ENCODE measurements around the gene SLC27A5. TPM values are rescaled to one million over a fixed set of nuclear protein-coding genes. Genes with fewer than 3 reads are reported as not detected.
"Not testable (repeated sequence)": the region's sequence is repeated elsewhere in the genome, so short reads cannot be mapped to it uniquely, and the experiment has no call there.

Gene SLC27A5
- total RNA-seq, 1 donor from 2014 or later = 3.5 TPM

DNA sequence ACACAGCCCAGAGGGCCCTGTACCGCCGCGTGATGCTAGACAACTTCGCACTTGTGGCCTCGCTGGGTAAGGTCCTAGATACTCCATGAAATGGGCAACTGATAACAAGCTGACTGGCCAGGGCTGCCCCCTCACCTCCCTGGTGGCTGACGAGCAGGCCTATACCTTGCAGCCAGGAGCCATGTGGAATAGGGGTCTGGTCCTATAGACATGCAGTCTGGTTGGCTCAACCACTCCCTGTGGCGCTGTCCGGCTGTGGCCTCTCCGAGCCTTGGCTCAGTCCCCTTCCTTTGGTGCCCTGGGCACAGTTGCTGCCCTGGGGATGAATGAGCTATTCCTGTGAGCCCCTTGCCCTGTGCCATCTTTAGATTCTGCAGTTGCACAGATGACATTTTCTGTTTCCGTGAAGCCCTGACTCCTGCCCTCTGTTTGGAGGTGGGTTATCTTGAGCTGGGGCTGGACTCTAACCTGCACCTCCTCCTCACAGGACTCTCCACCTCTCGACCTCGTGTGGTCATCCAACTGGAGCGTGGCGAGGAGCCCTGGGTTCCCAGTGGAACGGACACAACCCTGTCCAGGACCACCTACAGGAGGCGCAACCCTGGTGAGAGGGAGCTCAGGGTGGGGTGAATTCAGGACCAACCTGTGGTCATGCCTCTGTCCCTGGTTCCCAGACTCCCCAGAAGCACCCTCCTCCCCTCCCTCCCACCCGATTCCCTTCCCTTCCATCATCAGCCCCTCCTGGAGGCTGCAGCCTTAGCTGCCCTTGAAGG, 42.4 kb downstream of the SLC27A5 start:
- DNase-seq (ENCODE audit: low read depth) = no peak

DNA sequence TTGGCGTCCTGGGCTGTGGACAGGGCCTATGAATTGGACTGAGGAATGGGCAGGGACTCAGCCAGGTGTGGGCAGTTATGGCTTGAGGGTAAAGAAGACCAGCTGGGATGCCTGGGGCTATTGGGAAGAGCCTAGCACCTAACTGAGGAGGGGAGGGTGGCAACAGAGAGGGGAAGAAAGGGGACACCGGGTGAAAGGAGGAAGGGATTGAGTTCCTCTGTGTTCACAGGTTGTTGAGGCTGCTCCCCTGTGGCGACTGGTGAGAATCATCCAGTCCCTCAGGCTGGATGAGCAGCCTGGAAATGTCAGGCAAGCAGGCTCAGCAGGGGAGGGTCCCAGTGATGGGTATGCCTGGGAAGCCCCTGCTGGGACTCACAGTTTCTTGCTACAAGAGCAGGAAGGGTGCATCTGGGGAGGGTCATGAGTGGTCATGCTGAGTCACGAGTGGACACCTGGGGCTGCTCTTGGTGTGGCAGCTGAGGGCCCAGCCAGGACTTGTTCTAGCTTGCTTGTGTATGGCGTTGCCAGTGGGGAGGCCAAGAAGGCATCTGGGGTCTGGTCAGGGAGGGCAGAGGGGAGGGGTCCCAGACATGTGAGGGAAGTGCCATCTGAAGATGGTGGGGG, 43.5 kb downstream of the SLC27A5 start:
- no peak for DNase-seq (ENCODE audit: low read depth)

DNA sequence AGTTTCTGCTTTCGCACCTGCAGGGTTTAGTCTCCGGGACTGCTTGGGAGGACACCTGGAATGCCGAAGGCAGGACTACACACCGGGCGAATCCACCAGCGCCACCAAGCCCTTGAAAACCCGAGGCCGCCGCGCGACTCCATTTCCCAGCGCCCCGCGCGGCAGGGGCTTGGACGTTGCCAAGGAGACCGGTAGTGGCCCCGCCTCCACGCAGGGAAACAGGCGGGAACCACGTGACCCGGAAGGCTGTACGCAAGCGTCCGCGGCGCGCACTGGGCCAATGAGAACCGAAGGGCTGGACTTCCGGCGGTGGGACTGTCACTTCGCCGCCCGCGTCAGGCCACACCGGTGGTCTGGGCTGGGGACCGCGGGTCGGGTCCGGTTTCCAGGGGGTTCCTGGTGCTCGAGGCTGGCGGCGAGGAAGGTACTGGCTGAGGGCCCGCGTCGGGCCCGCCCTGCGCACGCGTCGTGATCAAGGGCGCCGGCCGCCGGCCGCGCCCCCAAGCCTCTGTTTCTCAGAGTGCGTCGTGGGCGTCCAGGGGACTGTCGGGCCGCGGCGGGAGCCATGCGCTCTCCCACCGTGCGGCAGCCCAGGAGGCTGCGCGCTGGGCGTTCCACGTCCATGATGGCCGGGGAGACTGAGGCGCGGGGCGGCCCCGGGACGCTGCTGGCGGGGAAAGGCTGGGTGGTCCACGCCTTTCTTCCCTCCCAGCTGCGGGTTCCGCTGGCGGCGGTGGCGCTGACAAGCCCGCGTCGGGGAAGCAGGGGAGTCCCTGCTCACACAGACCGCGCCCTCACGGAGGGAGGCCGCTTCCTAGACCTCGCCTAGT, 44.8 kb downstream of the SLC27A5 start, which contains the start of gene ZNF324:
TSS of gene ZNF324 (plus strand) at position 321 of the 830 bp plus-strand sequence. CDS start 2,106 bp downstream, outside the sequence.
- peak; percentile 88 for DNase-seq (ENCODE audit: low read depth)

DNA sequence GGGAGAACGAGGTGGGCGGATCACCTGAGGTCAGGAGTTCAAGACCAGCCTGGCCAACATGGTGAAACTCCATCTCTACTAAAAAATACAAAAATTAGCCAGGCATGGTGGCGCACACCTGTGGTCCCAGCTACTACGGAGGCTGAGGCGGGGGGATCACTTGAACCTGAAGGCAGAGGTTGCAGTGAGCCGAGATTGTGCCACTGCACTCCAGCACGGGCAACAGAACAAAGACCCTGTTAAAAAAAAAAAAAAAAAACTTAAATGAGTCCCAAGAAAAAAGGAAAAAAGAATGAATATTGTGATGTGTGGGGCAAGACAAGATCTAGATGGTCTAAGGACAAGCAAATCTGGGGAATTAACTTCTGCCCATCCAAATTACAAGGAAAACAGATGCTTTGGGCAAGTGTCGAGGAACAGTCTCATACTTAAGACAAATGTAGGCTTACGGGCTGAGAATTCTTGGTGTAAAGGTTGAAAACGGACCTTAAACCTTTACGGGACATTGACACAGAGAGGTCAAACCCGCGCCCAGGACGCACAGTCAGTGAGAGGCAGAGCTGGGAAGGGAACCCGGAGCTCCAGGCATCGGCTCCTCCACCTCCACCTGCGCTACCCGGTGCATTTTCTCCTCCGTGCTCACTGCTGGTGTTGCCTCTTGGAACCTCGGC, 45.6 kb downstream of the SLC27A5 start:
- no peak for DNase-seq (ENCODE audit: low read depth)

DNA sequence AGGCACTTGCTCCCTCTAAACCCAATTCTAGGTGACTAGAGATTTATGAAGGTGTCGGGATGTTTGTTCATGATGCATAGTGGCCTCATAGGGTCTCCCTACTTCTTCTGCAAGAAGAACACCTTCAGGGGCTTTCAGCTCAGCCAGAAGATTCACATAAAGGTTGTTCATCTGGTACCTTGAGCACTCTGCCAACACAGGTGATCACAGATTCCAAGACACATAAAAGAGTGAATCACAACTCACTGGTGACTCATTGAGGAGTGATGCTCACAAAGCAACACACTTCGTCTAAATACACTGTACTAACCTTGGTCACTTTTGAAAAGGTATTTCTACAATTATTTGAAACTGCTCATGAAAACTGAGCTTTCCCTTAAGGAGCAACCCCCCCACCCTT, 51.8 kb downstream of the SLC27A5 start:
- peak; percentile 32 for DNase-seq (ENCODE audit: low read depth)

DNA sequence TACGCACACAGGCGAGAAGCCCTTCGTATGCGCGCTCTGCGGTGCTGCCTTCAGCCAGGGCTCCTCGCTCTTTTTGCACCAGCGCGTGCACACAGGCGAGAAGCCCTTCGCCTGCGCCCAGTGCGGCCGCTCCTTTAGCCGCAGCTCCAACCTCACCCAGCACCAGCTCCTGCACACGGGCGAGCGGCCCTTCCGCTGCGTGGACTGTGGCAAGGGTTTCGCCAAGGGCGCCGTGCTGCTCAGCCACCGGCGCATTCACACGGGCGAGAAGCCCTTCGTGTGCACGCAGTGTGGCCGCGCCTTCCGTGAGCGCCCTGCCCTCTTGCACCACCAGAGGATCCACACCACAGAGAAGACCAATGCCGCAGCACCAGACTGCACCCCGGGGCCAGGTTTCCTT, 55.7 kb downstream of the SLC27A5 start:
- DNase-seq (ENCODE audit: low read depth) = no peak

DNA sequence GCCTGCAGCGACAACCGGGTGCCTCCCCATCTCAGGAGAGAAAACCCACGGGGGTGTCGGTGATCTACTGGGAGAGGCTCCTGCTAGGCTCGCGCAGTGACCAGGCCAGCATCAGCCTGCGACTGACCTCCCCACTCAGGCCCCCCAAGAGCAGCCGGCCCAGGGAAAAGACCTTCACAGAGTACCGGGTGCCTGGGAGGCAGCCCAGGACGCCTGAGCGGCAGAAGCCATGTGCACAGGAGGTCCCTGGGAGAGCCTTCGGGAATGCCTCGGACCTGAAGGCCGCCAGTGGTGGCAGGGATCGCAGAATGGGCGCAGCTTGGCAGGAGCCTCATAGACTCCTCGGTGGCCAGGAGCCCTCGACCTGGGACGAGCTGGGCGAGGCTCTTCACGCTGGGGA, 56.5 kb downstream of the SLC27A5 start:
- DNase-seq (ENCODE audit: low read depth) = no peak

DNA sequence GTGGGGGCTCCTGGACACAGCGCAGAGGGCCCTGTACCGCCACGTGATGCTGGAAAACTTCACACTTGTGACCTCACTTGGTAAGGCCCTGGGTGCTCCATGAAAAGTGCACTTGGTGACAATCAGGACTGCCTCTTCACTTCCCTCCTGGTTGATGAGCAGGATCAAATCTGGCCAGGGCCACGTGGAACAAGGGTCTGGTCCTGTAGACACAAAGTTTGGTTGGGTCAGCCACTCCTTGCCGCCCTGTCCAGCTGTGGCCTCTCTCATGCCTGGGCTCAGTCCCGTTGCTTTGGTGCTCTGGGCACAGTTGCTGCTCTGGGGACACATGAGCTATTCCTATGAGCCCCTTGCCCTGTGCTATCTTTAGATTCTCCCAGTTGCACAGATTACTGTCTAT, 58.0 kb downstream of the SLC27A5 start:
- no peak for DNase-seq (ENCODE audit: low read depth)

DNA sequence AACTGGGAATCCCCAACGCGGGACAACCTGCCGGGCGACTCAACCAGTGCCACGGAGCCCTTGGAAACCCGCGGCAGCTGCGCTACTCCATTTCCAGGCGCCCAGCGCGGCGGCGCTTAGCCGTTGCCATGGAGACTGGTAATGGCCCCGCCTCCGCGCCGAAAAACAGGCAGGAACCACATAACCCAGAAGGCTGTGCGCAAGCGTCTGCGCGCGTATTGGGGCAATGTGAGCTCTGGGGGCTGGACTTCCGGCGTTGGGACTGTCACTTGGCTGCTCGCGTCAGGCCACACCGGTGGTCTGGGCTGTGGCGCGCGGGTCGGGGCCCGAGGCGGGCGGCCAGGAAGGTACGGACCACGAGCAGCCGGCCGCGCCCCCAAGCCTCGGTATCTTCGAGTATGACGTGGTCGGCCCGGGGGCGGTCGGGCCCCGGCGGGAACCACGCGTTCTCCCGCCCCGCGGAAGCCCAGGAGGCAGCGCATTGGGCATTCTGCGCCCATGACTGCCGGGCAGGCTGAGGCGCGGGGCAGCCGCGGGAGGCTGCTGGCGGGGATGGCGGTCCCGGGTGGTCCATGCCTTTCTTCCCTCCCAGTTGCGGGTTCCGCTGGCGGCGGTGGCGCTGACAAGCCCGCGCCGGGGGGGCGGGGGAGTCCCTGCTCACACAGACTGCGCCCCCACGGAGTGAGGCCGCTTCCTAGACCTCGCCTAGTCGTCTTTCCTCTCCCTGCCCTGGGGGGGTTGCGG, 60.3 kb downstream of the SLC27A5 start, which contains the start of gene ZNF324B:
TSS of gene ZNF324B (plus strand) at position 265 of the 744 bp plus-strand sequence. CDS start 2,080 bp downstream, outside the sequence.
- peak; percentile 88 for DNase-seq (ENCODE audit: low read depth)

DNA sequence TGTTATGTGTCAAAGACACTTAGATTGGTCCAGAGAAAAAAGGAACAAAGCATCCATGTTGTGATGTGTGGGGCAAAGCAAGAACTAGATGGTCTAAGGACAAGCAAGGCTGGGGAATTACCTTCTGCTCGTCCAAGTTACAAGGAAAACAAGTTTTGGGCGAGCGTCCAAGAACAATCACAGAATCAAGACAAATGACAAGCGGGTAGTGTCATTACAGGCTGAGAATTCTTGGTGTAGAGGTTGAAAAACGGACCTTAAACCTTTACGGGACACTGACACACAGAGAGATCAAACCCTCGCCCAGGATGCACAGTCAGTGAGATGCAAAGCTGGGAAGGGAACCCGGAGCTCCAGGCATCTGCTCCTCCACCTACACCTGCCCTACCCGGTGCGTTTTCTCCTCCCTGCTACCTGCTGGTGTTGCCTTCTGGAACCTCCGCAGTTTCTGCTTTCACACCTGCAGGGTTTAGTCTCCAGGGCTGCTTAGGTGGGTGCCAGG, 60.9 kb downstream of the SLC27A5 start:
- peak; percentile 38 for DNase-seq (ENCODE audit: low read depth)

DNA sequence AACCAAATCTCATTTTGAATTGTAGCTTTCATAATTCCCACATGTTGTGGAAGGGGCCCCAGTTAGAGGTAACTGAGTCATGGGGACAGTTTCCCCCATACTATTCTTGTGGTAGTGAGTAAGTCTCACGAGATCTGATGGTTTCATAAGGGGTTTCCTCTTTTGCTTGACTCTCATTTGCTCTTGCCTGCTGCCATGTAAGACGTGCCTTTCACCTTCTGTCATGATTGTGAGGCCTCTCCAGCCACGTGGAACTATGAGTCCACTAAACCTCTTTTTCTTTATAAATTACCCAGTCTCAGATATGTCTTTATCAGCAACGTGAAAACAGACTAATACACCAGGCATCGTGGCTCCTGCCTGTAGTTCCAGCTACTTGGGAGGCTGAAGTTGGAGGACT, 61.8 kb downstream of the SLC27A5 start:
- not testable (repeated sequence) for DNase-seq (ENCODE audit: low read depth)

DNA sequence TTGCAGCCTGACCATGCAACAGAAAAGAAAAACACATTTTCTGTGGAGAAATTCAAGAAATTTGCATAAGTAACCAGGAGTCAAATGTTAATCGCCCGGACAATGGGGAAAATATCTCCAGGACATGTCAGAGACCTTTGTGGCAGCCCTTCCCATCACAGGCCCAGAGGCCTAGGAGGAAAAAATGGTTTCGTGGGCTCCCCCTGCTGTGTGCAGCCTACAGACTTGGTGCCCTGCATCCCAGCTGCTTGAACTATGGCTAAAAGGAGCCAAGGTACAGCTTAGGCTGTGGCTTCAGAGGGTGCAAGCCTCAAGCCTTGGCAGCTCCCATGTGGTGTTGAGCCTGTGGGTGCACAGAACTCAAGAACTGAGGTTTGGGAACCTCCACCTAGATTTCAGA, 62.9 kb downstream of the SLC27A5 start:
- DNase-seq (ENCODE audit: low read depth) = not testable (repeated sequence)

Other genes with a start within 250 kb of the SLC27A5 start
- 4.2 and 10.9 TPM in 2 replicates for gene ZNF8, start 233.0 kb downstream of the SLC27A5 start, total RNA-seq
- gene ERVK3-1, start 206.6 kb downstream of the SLC27A5 start, total RNA-seq = 37.3 and 37.6 TPM in 2 replicates
- gene ZSCAN22, start 185.0 kb downstream of the SLC27A5 start, total RNA-seq = 1.4 and 4.0 TPM in 2 replicates
- gene A1BG, start 158.5 kb downstream of the SLC27A5 start, total RNA-seq = 6.2 TPM in 1 of 2 replicates, not detected in the other
- 0.17 and 5.5 TPM in 2 replicates for gene ZNF497, start 149.2 kb downstream of the SLC27A5 start, total RNA-seq
- 5.9 and 6.4 TPM in 2 replicates for gene ZNF837, start 131.0 kb downstream of the SLC27A5 start, total RNA-seq
- gene RPS5, start 124.7 kb downstream of the SLC27A5 start, total RNA-seq = 847 and 2,009 TPM in 2 replicates
- gene RNF225, start 116.3 kb downstream of the SLC27A5 start, total RNA-seq = not detected in 2 replicates
- 13.4 and 28.8 TPM in 2 replicates for gene ZNF584, start 103.3 kb downstream of the SLC27A5 start, total RNA-seq
- gene ZNF132, start 71.8 kb downstream of the SLC27A5 start, total RNA-seq = 3.1 and 7.6 TPM in 2 replicates
- gene ZNF324B, start 60.4 kb downstream of the SLC27A5 start, total RNA-seq = 3.8 and 10.2 TPM in 2 replicates
- gene ZNF324, start 44.9 kb downstream of the SLC27A5 start, total RNA-seq = 11.6 and 16.7 TPM in 2 replicates
- 5.4 and 11.1 TPM in 2 replicates for gene ZNF446, start 35.6 kb downstream of the SLC27A5 start, total RNA-seq
- gene ZBTB45, start 7.8 kb upstream of the SLC27A5 start, total RNA-seq = 3.1 and 10.2 TPM in 2 replicates
- 177 and 276 TPM in 2 replicates for gene TRIM28, start 32.1 kb upstream of the SLC27A5 start, total RNA-seq
- 124 and 127 TPM in 2 replicates for gene CHMP2A, start 43.1 kb upstream of the SLC27A5 start, total RNA-seq
- gene UBE2M, start 46.6 kb upstream of the SLC27A5 start, total RNA-seq = 39.4 and 55.4 TPM in 2 replicates
- gene MZF1, start 61.3 kb upstream of the SLC27A5 start, total RNA-seq = 11.6 and 30.6 TPM in 2 replicates